K562 (cell line): ENCODE measurements around the gene CIAPIN1.

ENCODE experiments used
- EZH2 ChIP-seq: IDR thresholded peaks from 2 replicates; pipeline ENCODE4 v1.6.1; 2012; ENCODE audit warnings: low read depth, mild to moderate bottlenecking, inconsistent platforms, low read length, borderline replicate concordance
- PTTG1 ChIP-seq: fragments of 450-650 bp; IDR thresholded peaks from 2 replicates; pipeline ENCODE4 v1.6.1; 2016; ENCODE audit warnings: low read depth, mild to moderate bottlenecking, missing genetic modification characterization, missing compliant biosample characterization
- SAP30 ChIP-seq: fragments of 200-600 bp; sonication (generic); IDR thresholded peaks from 2 replicates; pipeline ENCODE4 v1.6.1; 2012; ENCODE audit warnings: borderline replicate concordance, low read depth, mild to moderate bottlenecking, moderate library complexity, low read length, control low read depth, inconsistent platforms; ENCODE audit not compliant: insufficient read depth, poor library complexity, severe bottlenecking
- ZBTB7A ChIP-seq: IDR thresholded peaks from 2 replicates; pipeline ENCODE4 v1.6.1; 2011; ENCODE audit warnings: low read depth, mild to moderate bottlenecking, low read length, moderate library complexity, borderline replicate concordance; ENCODE audit not compliant: control insufficient read depth

GRCh38 chr16:57435838-57436237 lies 11.3 kb downstream of the CIAPIN1 start:
- TF ChIP-seq PTTG1 (tag) (no peak), SAP30 (no peak), ZBTB7A (no peak), EZH2 (no peak)
